Measurements from ENCODE around the gene FNDC10. TPM values are rescaled to one million over a fixed set of nuclear protein-coding genes. Genes with fewer than 3 reads are reported as not detected.

Gene FNDC10
- total and polyA plus RNA-seq, 10 of the 15 experiments (the other 5 are each of a cell fraction or from before 2014, with no cell fraction given) = 0.05 to 1.3 (median 0.25) TPM; not detected in 4

DNA sequence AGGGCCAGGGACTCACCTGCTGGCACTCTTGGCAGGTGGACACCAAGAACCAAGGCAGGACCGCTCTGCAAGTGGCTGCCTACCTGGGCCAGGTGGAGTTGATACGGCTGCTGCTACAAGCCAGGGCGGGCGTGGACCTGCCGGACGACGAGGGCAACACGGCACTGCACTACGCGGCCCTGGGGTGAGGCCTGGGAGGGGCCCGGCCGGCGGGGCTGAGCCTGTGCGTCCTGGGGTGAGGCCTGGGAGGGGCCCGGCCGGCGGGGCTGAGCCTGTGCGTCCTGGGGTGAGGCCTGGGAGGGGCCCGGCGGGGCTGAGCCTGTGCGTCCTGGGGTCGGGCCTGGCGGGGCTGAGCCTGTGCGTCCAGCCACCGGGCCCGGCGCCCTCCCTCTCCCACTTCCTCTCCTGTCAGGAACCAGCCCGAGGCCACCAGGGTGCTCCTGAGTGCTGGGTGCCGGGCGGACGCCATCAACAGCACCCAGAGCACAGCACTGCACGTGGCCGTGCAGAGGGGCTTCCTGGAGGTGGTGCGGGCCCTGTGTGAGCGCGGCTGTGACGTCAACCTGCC, 27.4 kb upstream of the FNDC10 start (continued):
- TF ChIP-seq CBFB (IDR thresholded peaks at IDR 0.05; ENCODE audit: low read depth) = no peak

DNA sequence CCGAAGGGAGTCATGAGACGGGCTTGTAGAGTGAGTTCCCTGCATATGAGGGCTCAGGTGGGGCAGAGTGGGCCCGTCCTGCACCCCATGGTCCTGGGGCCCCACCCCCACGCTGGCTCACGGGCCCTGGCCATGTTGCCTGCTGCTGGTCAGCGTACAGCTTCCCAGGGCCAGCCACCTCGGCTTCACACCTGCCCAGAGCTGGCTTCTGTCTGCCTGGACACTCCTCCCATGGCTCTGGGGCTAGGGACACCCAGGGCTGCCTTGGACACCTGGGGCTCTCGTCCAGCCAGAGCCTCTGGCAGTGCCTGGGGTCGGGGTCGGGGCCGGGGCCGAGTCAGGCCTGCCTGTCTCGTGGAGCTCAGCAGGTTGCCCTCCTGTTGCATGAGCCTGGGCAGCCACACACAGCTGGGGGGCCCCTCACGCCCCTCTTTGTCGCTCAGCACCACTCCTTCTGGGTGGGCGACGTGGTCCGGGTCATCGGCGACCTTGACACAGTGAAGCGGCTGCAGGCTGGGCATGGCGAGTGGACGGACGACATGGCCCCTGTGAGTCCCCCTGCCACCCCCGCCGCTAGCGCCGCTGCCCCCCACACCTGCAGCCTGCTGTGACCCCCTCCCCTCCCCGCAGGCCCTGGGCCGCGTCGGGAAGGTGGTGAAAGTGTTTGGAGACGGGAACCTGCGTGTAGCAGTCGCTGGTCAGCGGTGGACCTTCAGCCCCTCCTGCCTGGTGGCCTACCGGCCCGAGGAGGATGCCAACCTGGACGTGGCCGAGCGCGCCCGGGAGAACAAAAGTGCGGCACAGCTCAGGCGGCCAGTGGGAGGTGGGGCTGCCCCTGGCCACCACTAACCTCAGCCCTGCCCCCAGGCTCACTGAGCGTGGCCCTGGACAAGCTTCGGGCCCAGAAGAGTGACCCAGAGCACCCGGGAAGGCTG, 26.5 kb upstream of the FNDC10 start:
- Histone ChIP-seq H4K20me1 (ENCODE audit: control insufficient read depth, insufficient read depth) (no peaks in the 10 kb centered on the region), H3K9me3 (replicated peaks; ENCODE audit: control insufficient read depth, insufficient read depth, low read length) (no peaks in the 10 kb centered on the region), H3K36me3 (ENCODE audit: control insufficient read depth in 2 of 2, insufficient read depth in 2 of 2, low read length in 1 of 2) (no peaks in the 10 kb centered on the region), H3K9ac (ENCODE audit: control insufficient read depth, insufficient read depth, low read length) (no peak overlapping the region), H3K27me3 (replicated peaks in 1 of 2; ENCODE audit: control insufficient read depth in 2 of 2, insufficient read depth in 2 of 2, low read length in 1 of 2) (no peaks in the 10 kb centered on the region; a peak in 1 of 4 replicates), H3K4me1 (ENCODE audit: control insufficient read depth, insufficient read depth, low read length) (no peaks in the 10 kb centered on the region), H2AFZ (ENCODE audit: control insufficient read depth, low read depth, low read length) (no peak overlapping the region), H3K27ac (ENCODE audit: control insufficient read depth, insufficient read depth) (no peak overlapping the region), H3K4me3 (no peak overlapping the region), H3K4me2 (ENCODE audit: control insufficient read depth, insufficient read depth) (no peak overlapping the region), H3K79me2 (ENCODE audit: control insufficient read depth, insufficient read depth, low read length) (no peaks in the 10 kb centered on the region)
- in situ Hi-C loops (cut with MboI) (no loop called here), intact Hi-C loops (cut with micrococcal nuclease; ENCODE audit: unreplicated experiment) (no loop called here)
- RAD21 ChIA-PET (ENCODE audit: unreplicated experiment) = no interaction called here
- SMC1A ChIA-PET (ENCODE audit: uncharacterized antibody, unreplicated experiment) = no interaction called here
- POLR2A ChIA-PET = no interaction called here
- DNase-seq (ENCODE audit: low read depth, low spot score) (no peak), ATAC-seq (no peak), FAIRE-seq (no peak)
- WGBS (ENCODE audit: insufficient coverage, insufficient replicate concordance, low lambda C conversion rate, missing lambda C conversion rate) = 86% methylated on average over 39 of the region's 48 CpGs
- TF ChIP-seq, protein P1, sequence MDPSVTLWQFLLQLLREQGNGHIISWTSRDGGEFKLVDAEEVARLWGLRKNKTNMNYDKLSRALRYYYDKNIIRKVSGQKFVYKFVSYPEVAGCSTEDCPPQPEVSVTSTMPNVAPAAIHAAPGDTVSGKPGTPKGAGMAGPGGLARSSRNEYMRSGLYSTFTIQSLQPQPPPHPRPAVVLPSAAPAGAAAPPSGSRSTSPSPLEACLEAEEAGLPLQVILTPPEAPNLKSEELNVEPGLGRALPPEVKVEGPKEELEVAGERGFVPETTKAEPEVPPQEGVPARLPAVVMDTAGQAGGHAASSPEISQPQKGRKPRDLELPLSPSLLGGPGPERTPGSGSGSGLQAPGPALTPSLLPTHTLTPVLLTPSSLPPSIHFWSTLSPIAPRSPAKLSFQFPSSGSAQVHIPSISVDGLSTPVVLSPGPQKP (IDR thresholded peaks at IDR 0.05; ENCODE audit: low read depth, low read length) = no peak
- TF ChIP-seq ESRRA (IDR thresholded peaks at IDR 0.05; ENCODE audit: low read length) = no peak
- TF ChIP-seq ZNF207 (IDR thresholded peaks at IDR 0.05; ENCODE audit: borderline replicate concordance) = no peak
- TF ChIP-seq, protein P2, sequence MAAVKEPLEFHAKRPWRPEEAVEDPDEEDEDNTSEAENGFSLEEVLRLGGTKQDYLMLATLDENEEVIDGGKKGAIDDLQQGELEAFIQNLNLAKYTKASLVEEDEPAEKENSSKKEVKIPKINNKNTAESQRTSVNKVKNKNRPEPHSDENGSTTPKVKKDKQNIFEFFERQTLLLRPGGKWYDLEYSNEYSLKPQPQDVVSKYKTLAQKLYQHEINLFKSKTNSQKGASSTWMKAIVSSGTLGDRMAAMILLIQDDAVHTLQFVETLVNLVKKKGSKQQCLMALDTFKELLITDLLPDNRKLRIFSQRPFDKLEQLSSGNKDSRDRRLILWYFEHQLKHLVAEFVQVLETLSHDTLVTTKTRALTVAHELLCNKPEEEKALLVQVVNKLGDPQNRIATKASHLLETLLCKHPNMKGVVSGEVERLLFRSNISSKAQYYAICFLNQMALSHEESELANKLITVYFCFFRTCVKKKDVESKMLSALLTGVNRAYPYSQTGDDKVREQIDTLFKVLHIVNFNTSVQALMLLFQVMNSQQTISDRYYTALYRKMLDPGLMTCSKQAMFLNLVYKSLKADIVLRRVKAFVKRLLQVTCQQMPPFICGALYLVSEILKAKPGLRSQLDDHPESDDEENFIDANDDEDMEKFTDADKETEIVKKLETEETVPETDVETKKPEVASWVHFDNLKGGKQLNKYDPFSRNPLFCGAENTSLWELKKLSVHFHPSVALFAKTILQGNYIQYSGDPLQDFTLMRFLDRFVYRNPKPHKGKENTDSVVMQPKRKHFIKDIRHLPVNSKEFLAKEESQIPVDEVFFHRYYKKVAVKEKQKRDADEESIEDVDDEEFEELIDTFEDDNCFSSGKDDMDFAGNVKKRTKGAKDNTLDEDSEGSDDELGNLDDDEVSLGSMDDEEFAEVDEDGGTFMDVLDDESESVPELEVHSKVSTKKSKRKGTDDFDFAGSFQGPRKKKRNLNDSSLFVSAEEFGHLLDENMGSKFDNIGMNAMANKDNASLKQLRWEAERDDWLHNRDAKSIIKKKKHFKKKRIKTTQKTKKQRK (IDR thresholded peaks at IDR 0.05; ENCODE audit: low read depth, low read length) = no peak
- TF ChIP-seq MEF2B (IDR thresholded peaks at IDR 0.05; ENCODE audit: partially characterized antibody, poor library complexity, severe bottlenecking) = no peak
- TF ChIP-seq, protein P3, sequence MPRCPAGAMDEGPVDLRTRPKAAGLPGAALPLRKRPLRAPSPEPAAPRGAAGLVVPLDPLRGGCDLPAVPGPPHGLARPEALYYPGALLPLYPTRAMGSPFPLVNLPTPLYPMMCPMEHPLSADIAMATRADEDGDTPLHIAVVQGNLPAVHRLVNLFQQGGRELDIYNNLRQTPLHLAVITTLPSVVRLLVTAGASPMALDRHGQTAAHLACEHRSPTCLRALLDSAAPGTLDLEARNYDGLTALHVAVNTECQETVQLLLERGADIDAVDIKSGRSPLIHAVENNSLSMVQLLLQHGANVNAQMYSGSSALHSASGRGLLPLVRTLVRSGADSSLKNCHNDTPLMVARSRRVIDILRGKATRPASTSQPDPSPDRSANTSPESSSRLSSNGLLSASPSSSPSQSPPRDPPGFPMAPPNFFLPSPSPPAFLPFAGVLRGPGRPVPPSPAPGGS (IDR thresholded peaks at IDR 0.05; ENCODE audit: borderline replicate concordance, insufficient read depth, low read depth, low read length, poor library complexity, severe bottlenecking) = peak; percentile 54
- BruUV-seq (replicated peaks) = no TSS peak
- CTCF ChIA-PET = no interaction called here
